Glutamatergic neuron (in vitro differentiated cells): ENCODE data around the gene PTPN14. TPM values are rescaled to one million over a fixed set of nuclear protein-coding genes. Genes with fewer than 3 reads are reported as not detected.

ENCODE experiments used
- DNase-seq: peaks from one replicate; pipeline ENCODE4 v3.0.0; 2022
- H3K27ac Mint-ChIP-seq: one replicate; pipeline ENCODE4 v1.8.0; 2020; ENCODE audit warnings: mild to moderate bottlenecking, mixed read lengths, inconsistent platforms; ENCODE audit not compliant: unreplicated experiment
- H3K27me3 Mint-ChIP-seq: one replicate; pipeline ENCODE4 v1.8.0; 2020; ENCODE audit warnings: mild to moderate bottlenecking, moderate library complexity, mixed read lengths, inconsistent platforms; ENCODE audit not compliant: unreplicated experiment
- H3K36me3 Mint-ChIP-seq: one replicate; pipeline ENCODE4 v1.8.0; 2020; ENCODE audit warnings: mild to moderate bottlenecking, mixed read lengths, inconsistent platforms; ENCODE audit not compliant: unreplicated experiment
- H3K4me1 Mint-ChIP-seq: one replicate; pipeline ENCODE4 v1.8.0; 2020; ENCODE audit warnings: mild to moderate bottlenecking, low read depth, mixed read lengths, inconsistent platforms; ENCODE audit not compliant: unreplicated experiment
- H3K4me3 Mint-ChIP-seq: one replicate; pipeline ENCODE4 v1.8.0; 2020; ENCODE audit warnings: mild to moderate bottlenecking, mixed read lengths, inconsistent platforms; ENCODE audit not compliant: unreplicated experiment
- H3K9me3 Mint-ChIP-seq: one replicate; pipeline ENCODE4 v1.8.0; 2020; ENCODE audit warnings: mild to moderate bottlenecking, moderate library complexity, mixed read lengths, inconsistent platforms; ENCODE audit not compliant: unreplicated experiment
- total RNA-seq: library from RNA; stranded (reverse); fragmentation: NEBNext Ultra II Directional; extraction: Animal tissue kit (Norgen Biotek cat#: 25700); gene quantifications from one replicate; pipeline ENCODE4 v1.2.1, GENCODE V29; 2021; ENCODE audit not compliant: unreplicated experiment
- TF ChIP-seq, protein P1 (sequence below): fragments of 200-600 bp; sonication (generic); IDR thresholded peaks from one replicate; pipeline ENCODE4 v1.5.0; 2021; ENCODE audit not compliant: partially characterized antibody, unreplicated experiment

Gene PTPN14
- total RNA-seq, 1 donor from 2014 or later: 1.7 TPM

- no peak overlapping the region for H3K27ac Mint-ChIP-seq
- TF ChIP-seq, protein P1, sequence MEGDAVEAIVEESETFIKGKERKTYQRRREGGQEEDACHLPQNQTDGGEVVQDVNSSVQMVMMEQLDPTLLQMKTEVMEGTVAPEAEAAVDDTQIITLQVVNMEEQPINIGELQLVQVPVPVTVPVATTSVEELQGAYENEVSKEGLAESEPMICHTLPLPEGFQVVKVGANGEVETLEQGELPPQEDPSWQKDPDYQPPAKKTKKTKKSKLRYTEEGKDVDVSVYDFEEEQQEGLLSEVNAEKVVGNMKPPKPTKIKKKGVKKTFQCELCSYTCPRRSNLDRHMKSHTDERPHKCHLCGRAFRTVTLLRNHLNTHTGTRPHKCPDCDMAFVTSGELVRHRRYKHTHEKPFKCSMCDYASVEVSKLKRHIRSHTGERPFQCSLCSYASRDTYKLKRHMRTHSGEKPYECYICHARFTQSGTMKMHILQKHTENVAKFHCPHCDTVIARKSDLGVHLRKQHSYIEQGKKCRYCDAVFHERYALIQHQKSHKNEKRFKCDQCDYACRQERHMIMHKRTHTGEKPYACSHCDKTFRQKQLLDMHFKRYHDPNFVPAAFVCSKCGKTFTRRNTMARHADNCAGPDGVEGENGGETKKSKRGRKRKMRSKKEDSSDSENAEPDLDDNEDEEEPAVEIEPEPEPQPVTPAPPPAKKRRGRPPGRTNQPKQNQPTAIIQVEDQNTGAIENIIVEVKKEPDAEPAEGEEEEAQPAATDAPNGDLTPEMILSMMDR: no peak
- H3K36me3 Mint-ChIP-seq: no peaks in the 10 kb centered on the region
- peaks cover 7% of the 10 kb centered on the region for H3K4me1 Mint-ChIP-seq
- peaks cover 3% of the 10 kb centered on the region for H3K27me3 Mint-ChIP-seq
- no peak for DNase-seq
- no peak overlapping the region for H3K4me3 Mint-ChIP-seq
- H3K9me3 Mint-ChIP-seq: peaks cover 5% of the 10 kb centered on the region
These were observed 82.1 kb downstream of the PTPN14 start for GRCh38 chr1:214469290-214469689.

- DNase-seq: no peak
- Mint-ChIP-seq H3K27ac (no peak overlapping the region), H3K36me3 (no peaks in the 10 kb centered on the region)
These were observed 84.3 kb downstream of the PTPN14 start for GRCh38 chr1:214467078-214467585.

GRCh38 chr1:214466403-214467077 is 84.9 kb downstream of the PTPN14 start:
- Mint-ChIP-seq H3K36me3 (no peaks in the 10 kb centered on the region), H3K27ac (no peak overlapping the region), H3K4me1 (peaks cover 22% of the 10 kb centered on the region), H3K4me3 (no peak overlapping the region), H3K27me3 (peaks cover 4% of the 10 kb centered on the region), H3K9me3 (peaks cover 9% of the 10 kb centered on the region)
- DNase-seq: no peak
- TF ChIP-seq, protein P1: no peak

More at GRCh38 chr1:214467078-214467585, 84.3 kb downstream of the PTPN14 start:
- TF ChIP-seq, protein P1: no peak
- peaks cover 22% of the 10 kb centered on the region for H3K4me1 Mint-ChIP-seq
- H3K9me3 Mint-ChIP-seq: peaks cover 9% of the 10 kb centered on the region
- H3K4me3 Mint-ChIP-seq: no peak overlapping the region
- peaks cover 4% of the 10 kb centered on the region for H3K27me3 Mint-ChIP-seq

DNA sequence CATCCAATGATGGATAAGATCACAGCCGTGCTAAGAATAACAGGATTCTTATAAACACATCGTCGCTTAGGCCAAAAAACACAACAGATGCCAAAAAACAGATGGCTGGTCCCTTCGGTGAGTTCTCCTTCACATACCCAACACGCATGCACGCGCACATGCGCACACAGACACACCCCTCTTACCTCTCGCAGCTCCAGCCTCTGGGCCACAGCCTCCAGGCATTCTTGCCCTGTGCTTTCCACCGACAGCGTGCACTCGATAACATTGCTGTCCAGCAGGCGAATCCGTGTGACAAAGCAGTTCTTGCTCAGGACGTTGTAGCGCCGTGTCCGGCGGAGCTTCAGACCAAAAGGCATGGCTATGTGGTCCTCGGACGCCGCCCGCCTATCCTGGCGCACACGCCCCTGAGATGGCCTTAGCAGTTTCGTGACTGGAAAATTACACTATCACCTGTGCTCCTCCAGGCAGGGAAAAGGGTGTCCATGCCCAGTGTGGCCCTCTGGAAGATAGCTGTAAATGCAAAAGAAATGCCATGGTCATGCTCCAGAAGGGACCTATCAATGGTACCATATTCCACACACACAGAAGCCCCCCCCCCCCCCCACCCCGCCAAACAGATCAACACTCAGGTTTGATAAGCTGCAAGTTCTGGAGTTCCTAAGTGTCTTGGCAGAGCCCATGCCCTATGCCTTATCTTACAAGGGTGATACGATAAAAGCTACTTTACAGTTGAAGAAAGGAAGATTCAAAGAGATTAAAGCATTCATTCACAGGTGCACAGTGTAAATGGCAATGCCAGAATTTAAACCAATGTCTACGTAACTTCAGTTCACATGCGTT is 86.7 kb downstream of the PTPN14 start:
- H3K9me3 Mint-ChIP-seq: peaks cover 9% of the 10 kb centered on the region
- DNase-seq: peak; percentile 71
- H3K4me1 Mint-ChIP-seq: peaks cover 26% of the 10 kb centered on the region
- peak overlapping the region; percentile 91 for H3K27ac Mint-ChIP-seq
- TF ChIP-seq, protein P1: no peak
- H3K36me3 Mint-ChIP-seq: no peaks in the 10 kb centered on the region
- H3K27me3 Mint-ChIP-seq: peaks cover 4% of the 10 kb centered on the region
- peak overlapping the region; percentile 17 for H3K4me3 Mint-ChIP-seq

- TF ChIP-seq, protein P1: no peak
- Mint-ChIP-seq H3K27me3 (peaks cover 4% of the 10 kb centered on the region), H3K27ac (peak overlapping the region; percentile 91), H3K4me3 (no peak overlapping the region), H3K4me1 (peaks cover 26% of the 10 kb centered on the region), H3K36me3 (no peaks in the 10 kb centered on the region), H3K9me3 (peaks cover 9% of the 10 kb centered on the region)
- no peak for DNase-seq
These were observed 87.8 kb downstream of the PTPN14 start for GRCh38 chr1:214463596-214463995.
